Stimulated activated naive B cell treated with anti-CD40 and anti-IgM and Interleukin-4, amounts not matched to agents 10 μg/mL and 1 μg/mL and 100 μg/mL, for 72 hours (primary cell): ENCODE data around the gene DRAP1.
"Not testable (repeated sequence)": the region's sequence is repeated elsewhere in the genome, so short reads cannot be mapped to it uniquely, and the experiment has no call there.

Experiments used
- ATAC-seq, 2 donors: fragments of 150-1000 bp; cut with Tn5 transposase; replicated peaks; 2 replicates each; pipeline ENCODE4 v1.10.0; 2021; ENCODE audit warnings: moderate library complexity in 1 of 2
- DNase-seq: peaks from one replicate; pipeline ENCODE4 v3.0.0; 2021
- H3K27ac Mint-ChIP-seq: one replicate; pipeline ENCODE4 v1.8.0; 2022; ENCODE audit warnings: mild to moderate bottlenecking, mixed read lengths
- H3K27me3 Mint-ChIP-seq, 2 donors: one replicate each; pipeline ENCODE4 v1.8.0; 2022; ENCODE audit warnings: mixed read lengths in 2 of 2
- H3K36me3 Mint-ChIP-seq, 2 donors: one replicate each; pipeline ENCODE4 v1.8.0; 2022; ENCODE audit warnings: mixed read lengths in 2 of 2, mild to moderate bottlenecking in 1 of 2
- H3K4me1 Mint-ChIP-seq, 2 donors: one replicate each; pipeline ENCODE4 v1.8.0; 2022; ENCODE audit warnings: mixed read lengths in 2 of 2, mild to moderate bottlenecking in 1 of 2
- H3K4me3 Mint-ChIP-seq, 2 donors: one replicate each; pipeline ENCODE4 v1.8.0; 2022; ENCODE audit warnings: mild to moderate bottlenecking in 2 of 2, mixed read lengths in 2 of 2, moderate library complexity in 1 of 2
- H3K9me3 Mint-ChIP-seq, 2 donors: one replicate each; pipeline ENCODE4 v1.8.0; 2022; ENCODE audit warnings: mixed read lengths in 2 of 2, mild to moderate bottlenecking in 1 of 2

DRAP1 gene

DNA sequence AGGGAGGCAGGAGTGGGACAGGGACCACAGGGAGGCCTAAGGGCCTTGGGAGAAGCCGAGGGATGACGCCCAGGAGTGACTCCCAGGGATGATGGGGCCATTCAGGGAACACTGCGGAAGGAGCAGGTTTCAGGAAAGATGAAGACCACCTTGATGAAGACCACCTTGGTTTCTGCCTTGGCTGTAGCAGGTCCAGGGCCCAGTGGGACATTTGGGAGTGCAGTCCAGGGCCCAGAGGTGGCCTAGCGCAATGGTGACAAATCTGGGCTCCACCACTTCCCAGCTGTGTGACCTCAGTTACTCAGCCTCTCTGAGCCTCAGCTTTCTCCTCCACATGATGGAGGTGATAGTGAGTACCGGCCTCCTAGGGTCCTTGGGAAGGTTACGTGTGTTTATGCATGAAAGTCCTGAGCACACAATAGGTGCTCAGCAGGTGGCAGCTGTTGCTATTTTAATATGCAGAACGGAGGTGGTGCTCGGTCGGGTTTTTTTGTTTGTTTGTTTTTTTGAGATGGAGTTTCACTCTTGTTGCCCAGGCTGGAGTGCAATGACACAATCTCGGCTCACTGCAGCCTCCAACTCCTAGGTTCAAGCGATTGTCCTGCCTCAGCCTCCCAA lies 26.8 kb downstream of the DRAP1 start:
- Mint-ChIP-seq H3K27me3 (peaks cover 5 to 13% of the 10 kb centered on the region in 2 donors), H3K9me3 (no peaks in the 10 kb centered on the region), H3K4me1 (peaks cover 6 to 8% of the 10 kb centered on the region in 2 donors), H3K36me3 (no peaks in the 10 kb centered on the region), H3K27ac (no peak overlapping the region), H3K4me3 (no peak overlapping the region)
- no peak for DNase-seq
- no peak for ATAC-seq

- Mint-ChIP-seq H3K36me3 (no peaks in the 10 kb centered on the region), H3K4me3 (no peak overlapping the region), H3K27ac (no peak overlapping the region), H3K27me3 (peaks cover 5 to 13% of the 10 kb centered on the region in 2 donors), H3K9me3 (no peaks in the 10 kb centered on the region), H3K4me1 (peaks cover under 1 to 2% of the 10 kb centered on the region in 2 donors)
- DNase-seq (no peak), ATAC-seq (no peak)
Measured at GRCh38 chr11:65946655-65947054, 27.4 kb downstream of the DRAP1 start.

DNA sequence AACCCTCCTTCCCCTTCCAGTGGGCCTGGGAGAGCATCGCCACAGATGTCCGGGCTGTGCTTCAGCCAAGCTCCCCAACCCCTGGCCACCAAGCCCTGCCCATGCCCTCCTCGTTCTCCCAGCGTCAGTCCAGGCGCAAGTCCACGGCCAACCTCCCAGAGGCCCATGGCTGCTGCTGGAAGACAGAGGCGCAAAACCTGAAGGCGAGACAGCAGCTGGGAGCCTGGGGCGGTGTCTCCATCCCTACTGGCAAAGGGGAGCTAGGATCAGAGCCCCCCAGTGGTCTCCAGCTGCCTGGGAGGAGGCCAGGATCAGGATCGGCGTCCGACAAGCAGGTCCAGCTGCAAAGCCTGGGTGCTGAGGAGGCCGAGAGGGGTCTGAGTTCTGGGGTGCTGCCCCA lies 27.9 kb downstream of the DRAP1 start:
- Mint-ChIP-seq H3K4me1 (no peaks in the 10 kb centered on the region), H3K36me3 (no peaks in the 10 kb centered on the region), H3K27me3 (peaks cover 5 to 13% of the 10 kb centered on the region in 2 donors), H3K4me3 (no peak overlapping the region), H3K27ac (no peak overlapping the region), H3K9me3 (no peaks in the 10 kb centered on the region)
- no peak for DNase-seq
- no peak for ATAC-seq

DNA sequence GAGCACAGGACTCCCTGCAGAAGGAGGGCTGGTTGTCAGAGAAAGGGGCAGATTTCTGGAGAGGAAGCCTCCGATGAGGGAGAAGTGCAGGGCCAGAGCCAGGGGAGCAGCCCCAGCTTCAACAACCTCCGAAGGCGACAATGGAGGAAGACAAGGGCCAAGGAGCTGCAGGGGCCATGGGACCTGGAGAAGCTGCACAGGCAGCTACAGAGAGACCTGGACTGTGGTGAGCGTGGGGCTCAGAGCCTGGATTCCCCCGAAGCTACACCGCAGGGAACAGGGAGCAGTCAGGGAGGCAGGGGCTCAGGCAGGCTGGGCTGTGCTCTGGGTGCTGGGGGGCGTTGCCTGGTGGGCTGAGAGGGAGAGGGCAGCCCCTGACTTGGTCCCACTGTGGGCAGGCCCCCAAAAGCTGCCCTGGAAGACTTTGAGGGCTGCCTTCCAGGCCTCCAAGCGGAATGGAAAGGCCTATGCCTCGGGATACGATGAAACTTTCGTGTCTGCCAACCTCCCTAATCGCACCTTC lies 28.4 kb downstream of the DRAP1 start:
- Mint-ChIP-seq H3K27ac (no peak overlapping the region), H3K4me1 (no peaks in the 10 kb centered on the region), H3K9me3 (no peaks in the 10 kb centered on the region), H3K36me3 (no peaks in the 10 kb centered on the region), H3K4me3 (no peak overlapping the region), H3K27me3 (peaks cover 5 to 13% of the 10 kb centered on the region in 2 donors)
- ATAC-seq (no peak), DNase-seq (no peak)

GRCh38 chr11:65950711-65951110 lies 31.5 kb downstream of the DRAP1 start:
- peaks cover 5 to 13% of the 10 kb centered on the region in 2 donors for H3K27me3 Mint-ChIP-seq
- H3K36me3 Mint-ChIP-seq, DNase-seq, ATAC-seq, H3K27ac Mint-ChIP-seq, H3K4me1 Mint-ChIP-seq, H3K9me3 Mint-ChIP-seq, H3K4me3 Mint-ChIP-seq: not testable (repeated sequence)

- H3K9me3 Mint-ChIP-seq, ATAC-seq, H3K4me3 Mint-ChIP-seq, H3K27ac Mint-ChIP-seq, H3K4me1 Mint-ChIP-seq, DNase-seq, H3K36me3 Mint-ChIP-seq: not testable (repeated sequence)
- peaks cover 5 to 13% of the 10 kb centered on the region in 2 donors for H3K27me3 Mint-ChIP-seq
Measured at GRCh38 chr11:65951641-65952040, 32.4 kb downstream of the DRAP1 start.

GRCh38 chr11:65952052-65952521 lies 32.9 kb downstream of the DRAP1 start:
- Mint-ChIP-seq H3K36me3 (no peaks in the 10 kb centered on the region), H3K27ac (no peak overlapping the region), H3K4me1 (peaks cover 6 to 9% of the 10 kb centered on the region in 2 donors), H3K27me3 (peaks cover 5 to 12% of the 10 kb centered on the region in 2 donors), H3K4me3 (no peak overlapping the region), H3K9me3 (no peaks in the 10 kb centered on the region)
- ATAC-seq, result no peak
- DNase-seq, result no peak

DNA sequence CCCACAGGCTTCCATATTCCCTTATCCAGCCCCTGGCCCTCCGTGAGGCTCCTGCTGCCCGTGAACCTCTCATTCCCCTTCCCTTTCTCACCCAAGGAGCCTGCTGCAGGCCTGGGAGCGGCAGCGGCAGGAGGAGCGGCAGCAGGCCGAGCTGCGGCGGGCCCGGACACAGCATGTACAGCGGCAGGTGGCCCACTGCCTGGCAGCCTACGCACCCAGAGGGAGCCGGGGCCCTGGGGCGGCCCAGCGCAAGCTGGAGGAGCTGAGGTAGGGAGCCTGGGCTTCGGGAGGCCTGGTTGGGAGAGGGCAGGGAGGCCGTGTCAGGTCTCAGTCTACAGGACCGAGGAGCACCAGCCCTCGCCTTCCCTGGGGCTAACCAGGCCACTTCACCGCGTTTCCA lies 34.2 kb downstream of the DRAP1 start:
- peaks cover 15 to 22% of the 10 kb centered on the region in 2 donors for H3K4me1 Mint-ChIP-seq
- H3K27ac Mint-ChIP-seq, result no peak overlapping the region
- H3K27me3 Mint-ChIP-seq, result peaks cover 0 to under 1% of the 10 kb centered on the region in 2 donors
- H3K4me3 Mint-ChIP-seq, result no peak overlapping the region
- H3K9me3 Mint-ChIP-seq, result no peaks in the 10 kb centered on the region
- ATAC-seq (no peak), DNase-seq (no peak)
- H3K36me3 Mint-ChIP-seq, result no peaks in the 10 kb centered on the region

- peaks cover 15 to 23% of the 10 kb centered on the region in 2 donors for H3K4me1 Mint-ChIP-seq
- H3K4me3 Mint-ChIP-seq, result no peak overlapping the region
- no peak for DNase-seq
- H3K27me3 Mint-ChIP-seq, result no peaks in the 10 kb centered on the region
- H3K36me3 Mint-ChIP-seq, result no peaks in the 10 kb centered on the region
- H3K27ac Mint-ChIP-seq, result no peak overlapping the region
- ATAC-seq, result no peak
- no peaks in the 10 kb centered on the region for H3K9me3 Mint-ChIP-seq
Measured at GRCh38 chr11:65954771-65955170, 35.5 kb downstream of the DRAP1 start.

GRCh38 chr11:65958291-65958690 lies 39.1 kb downstream of the DRAP1 start:
- peaks cover 6 to 15% of the 10 kb centered on the region in 2 donors for H3K36me3 Mint-ChIP-seq
- no peak for ATAC-seq
- no peaks in the 10 kb centered on the region for H3K27me3 Mint-ChIP-seq
- no peak for DNase-seq
- H3K4me1 Mint-ChIP-seq, result peaks cover 33 to 36% of the 10 kb centered on the region in 2 donors
- H3K9me3 Mint-ChIP-seq, result no peaks in the 10 kb centered on the region
- H3K27ac Mint-ChIP-seq, result peak overlapping the region; percentile 37
- no peak overlapping the region for H3K4me3 Mint-ChIP-seq

DNA sequence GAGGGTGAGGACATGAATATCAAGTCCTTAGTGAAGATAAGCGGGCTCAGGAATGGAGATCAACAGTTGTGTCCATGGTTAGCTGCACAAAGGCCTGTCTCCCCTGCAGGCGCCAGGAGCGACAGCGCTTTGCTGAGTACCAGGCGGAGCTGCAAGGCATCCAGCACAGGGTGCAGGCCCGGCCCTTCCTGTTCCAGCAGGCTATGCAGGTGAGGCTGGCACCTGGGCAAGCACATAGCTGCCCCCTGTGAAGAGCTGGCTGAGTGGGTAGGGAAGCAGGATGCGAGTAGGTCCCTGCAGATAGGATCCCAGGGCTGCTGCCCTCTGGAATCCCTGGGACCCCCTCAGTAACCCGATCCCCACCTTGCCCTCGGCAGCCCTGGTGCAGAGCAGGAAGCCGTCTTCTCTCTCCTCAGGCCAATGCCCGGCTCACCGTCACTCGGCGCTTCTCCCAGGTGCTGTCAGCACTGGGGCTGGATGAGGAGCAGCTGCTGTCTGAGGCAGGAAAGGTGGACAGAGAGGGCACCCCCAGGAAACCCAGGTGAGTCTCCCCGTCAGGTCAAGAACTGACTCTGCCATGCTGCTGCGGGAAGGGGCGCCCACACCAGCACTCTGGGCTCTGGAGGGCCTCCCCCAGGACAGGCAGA lies 39.7 kb downstream of the DRAP1 start:
- Mint-ChIP-seq H3K9me3 (no peaks in the 10 kb centered on the region), H3K27ac (no peak overlapping the region), H3K4me3 (no peak overlapping the region), H3K36me3 (peaks cover 8 to 15% of the 10 kb centered on the region in 2 donors), H3K4me1 (peaks cover 35 to 42% of the 10 kb centered on the region in 2 donors), H3K27me3 (no peaks in the 10 kb centered on the region)
- ATAC-seq, result no peak
- no peak for DNase-seq

DNA sequence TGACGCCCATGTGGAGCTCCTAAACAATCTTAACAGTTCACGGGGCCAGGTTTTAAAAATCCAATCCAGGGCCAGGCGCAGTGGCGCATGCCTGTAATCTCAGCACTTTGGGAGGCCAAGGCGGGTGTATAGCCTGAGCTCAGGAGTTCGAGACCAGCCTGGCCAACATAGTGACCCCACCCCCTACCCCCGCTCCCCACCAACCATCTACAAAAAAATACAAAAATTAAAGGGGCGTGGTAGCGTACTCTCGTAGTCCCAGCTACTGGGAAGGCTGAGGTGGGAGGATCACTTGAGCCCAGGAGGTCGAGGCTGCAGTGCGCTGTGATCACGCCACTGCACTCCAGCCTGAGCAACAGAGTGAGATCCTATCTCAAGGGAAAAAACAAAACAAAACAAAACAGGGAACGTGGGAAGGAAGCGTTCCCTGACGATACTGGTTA lies 41.6 kb downstream of the DRAP1 start:
- ATAC-seq, result peak; percentile 4 to 5
- Mint-ChIP-seq H3K36me3 (peaks cover 23 to 32% of the 10 kb centered on the region in 2 donors), H3K27ac (peak overlapping the region; percentile 99), H3K4me3 (peak overlapping the region; percentile 95 to 98), H3K9me3 (no peaks in the 10 kb centered on the region), H3K4me1 (peaks cover 40 to 55% of the 10 kb centered on the region in 2 donors), H3K27me3 (no peaks in the 10 kb centered on the region)
- DNase-seq, result no peak

DNA sequence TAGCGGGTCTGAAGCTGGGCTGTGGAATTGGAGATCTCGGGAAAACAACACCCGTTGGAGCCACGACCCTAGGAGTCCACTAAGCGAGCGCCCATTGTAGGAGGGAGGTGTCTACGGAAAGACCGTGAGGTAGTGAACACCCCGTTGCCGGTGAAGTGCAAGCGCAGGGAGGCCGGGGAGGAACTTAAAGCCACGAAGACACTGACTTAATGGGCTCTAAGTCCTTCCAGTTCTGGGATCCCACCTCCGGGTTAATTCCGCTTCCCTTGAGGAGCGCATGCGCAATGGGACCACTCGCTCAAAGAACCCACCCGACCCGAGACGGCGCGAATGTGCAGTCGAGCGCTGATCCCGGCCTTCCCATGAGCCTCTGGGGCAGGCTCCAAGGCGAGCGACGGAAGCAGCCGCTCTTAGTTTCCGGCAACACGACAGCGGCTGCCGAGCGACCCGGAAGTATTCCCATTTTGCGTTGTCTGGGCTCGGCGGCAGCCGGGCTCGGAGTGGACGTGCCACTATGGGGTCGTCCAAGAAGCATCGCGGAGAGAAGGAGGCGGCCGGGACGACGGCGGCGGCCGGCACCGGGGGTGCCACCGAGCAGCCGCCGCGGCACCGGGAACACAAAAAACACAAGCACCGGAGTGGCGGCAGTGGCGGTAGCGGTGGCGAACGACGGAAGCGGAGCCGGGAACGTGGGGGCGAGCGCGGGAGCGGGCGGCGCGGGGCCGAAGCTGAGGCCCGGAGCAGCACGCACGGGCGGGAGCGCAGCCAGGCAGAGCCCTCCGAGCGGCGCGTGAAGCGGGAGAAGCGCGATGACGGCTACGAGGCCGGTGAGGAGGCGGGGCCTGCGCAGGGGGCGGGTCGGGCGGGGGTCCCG lies 42.3 kb downstream of the DRAP1 start, which contains the start of gene SART1:
TSS of gene SART1 (plus strand) at position 468 of the 874 bp plus-strand sequence. CDS start at position 515, 47 bp downstream.
- Mint-ChIP-seq H3K4me3 (peak within 1 kb of the TSS; percentile 95 to 98), H3K27ac (peak within 1 kb of the TSS; percentile 99), H3K4me1 (peaks cover 39 to 54% of the 10 kb centered on the region in 2 donors), H3K9me3 (no peaks in the 10 kb centered on the region), H3K36me3 (peaks cover 25 to 35% of the 10 kb centered on the region in 2 donors), H3K27me3 (no peaks in the 10 kb centered on the region)
- DNase-seq (peak; percentile 96), ATAC-seq (peak; percentile 94 to 96)

GRCh38 chr11:65962141-65962564 lies 42.9 kb downstream of the DRAP1 start:
- ATAC-seq, result peak in 1 of 2 donors; percentile 41
- DNase-seq, result no peak

More at GRCh38 chr11:65962141-65962564, 42.9 kb downstream of the DRAP1 start:
- Mint-ChIP-seq H3K9me3 (no peaks in the 10 kb centered on the region), H3K36me3 (peaks cover 31 to 42% of the 10 kb centered on the region in 2 donors), H3K27ac (peak overlapping the region; percentile 89), H3K4me1 (peaks cover 33 to 48% of the 10 kb centered on the region in 2 donors), H3K4me3 (peak overlapping the region; percentile 95 to 98), H3K27me3 (no peaks in the 10 kb centered on the region)
